RWPE1 (cell line): ENCODE results near the gene IQGAP1.

Source experiments
- CTCF ChIA-PET: fragments of 350-600 bp; sonication (Branson Sonifier 250); formaldehyde crosslinking; extraction: SDS; loops from one replicate; lab custom pipeline; 2021; lab: Yijun Ruan, JAX
- POLR2A ChIA-PET: fragments of 400-600 bp; formaldehyde crosslinking; extraction: SDS; loops from one replicate; lab custom pipeline; 2020; ENCODE audit warnings: antibody characterized with exemption; ENCODE audit not compliant: low non-redundant PET; lab: Yijun Ruan, JAX
- DNase-seq: peaks from one replicate; pipeline ENCODE4 v3.0.0; 2012; ENCODE audit warnings: low spot score
- H3K27ac ChIP-seq: fragments of 450-650 bp; 2 replicates; pipeline ENCODE4 v1.5.1; 2017
- TF ChIP-seq, protein P1 (sequence below): fragments of 450-650 bp; conservative IDR thresholded peaks from 2 replicates; pipeline ENCODE4 v1.5.1; 2017; ENCODE audit warnings: low read depth, mild to moderate bottlenecking

The IQGAP1 gene

DNA sequence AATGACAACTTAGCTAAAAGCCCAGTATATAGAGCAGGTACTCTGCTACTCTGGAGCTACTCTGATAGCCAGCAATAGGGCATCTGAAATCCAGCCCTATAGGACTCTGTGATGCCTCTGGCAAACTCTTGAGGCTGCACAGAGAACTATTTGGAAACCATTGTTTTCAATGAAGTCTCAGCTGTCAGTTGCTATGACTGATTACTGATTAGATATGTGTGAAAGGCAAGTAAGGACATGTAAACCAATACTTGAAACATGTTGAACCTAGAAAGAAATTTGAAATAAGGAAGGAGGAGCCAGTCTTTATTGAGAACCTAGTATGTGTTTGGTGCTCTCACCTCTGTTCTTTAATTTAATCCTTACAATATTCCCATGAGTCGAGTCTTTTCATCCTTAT lies 101.5 kb downstream of the IQGAP1 start:
- ChIA-PET POLR2A (no interaction called here), CTCF (interaction anchor here (1.0 kb wide), 1 partner anchor 170 kb away, joined by 6 read pairs; no protein-coding TSS in a partner anchor)
- TF ChIP-seq, protein P1, sequence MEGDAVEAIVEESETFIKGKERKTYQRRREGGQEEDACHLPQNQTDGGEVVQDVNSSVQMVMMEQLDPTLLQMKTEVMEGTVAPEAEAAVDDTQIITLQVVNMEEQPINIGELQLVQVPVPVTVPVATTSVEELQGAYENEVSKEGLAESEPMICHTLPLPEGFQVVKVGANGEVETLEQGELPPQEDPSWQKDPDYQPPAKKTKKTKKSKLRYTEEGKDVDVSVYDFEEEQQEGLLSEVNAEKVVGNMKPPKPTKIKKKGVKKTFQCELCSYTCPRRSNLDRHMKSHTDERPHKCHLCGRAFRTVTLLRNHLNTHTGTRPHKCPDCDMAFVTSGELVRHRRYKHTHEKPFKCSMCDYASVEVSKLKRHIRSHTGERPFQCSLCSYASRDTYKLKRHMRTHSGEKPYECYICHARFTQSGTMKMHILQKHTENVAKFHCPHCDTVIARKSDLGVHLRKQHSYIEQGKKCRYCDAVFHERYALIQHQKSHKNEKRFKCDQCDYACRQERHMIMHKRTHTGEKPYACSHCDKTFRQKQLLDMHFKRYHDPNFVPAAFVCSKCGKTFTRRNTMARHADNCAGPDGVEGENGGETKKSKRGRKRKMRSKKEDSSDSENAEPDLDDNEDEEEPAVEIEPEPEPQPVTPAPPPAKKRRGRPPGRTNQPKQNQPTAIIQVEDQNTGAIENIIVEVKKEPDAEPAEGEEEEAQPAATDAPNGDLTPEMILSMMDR, result no peak
- DNase-seq, result peak; percentile 48
- no peak overlapping the region for H3K27ac ChIP-seq

- POLR2A ChIA-PET, result no interaction called here
- CTCF ChIA-PET, result interaction anchor here (0.7 to 1.0 kb wide), 2 partner anchors 58 to 170 kb away, joined by 3 to 6 read pairs; no protein-coding TSS in a partner anchor
- TF ChIP-seq, protein P1, result no peak
- DNase-seq, result no peak
- H3K27ac ChIP-seq, result no peak overlapping the region
Measured at GRCh38 chr15:90489944-90490343, 101.9 kb downstream of the IQGAP1 start.

GRCh38 chr15:90493647-90494046 lies 105.6 kb downstream of the IQGAP1 start:
- TF ChIP-seq, protein P1, result no peak
- CTCF ChIA-PET, result no interaction called here
- no peak for DNase-seq
- H3K27ac ChIP-seq, result no peak overlapping the region
- POLR2A ChIA-PET, result no interaction called here

DNA sequence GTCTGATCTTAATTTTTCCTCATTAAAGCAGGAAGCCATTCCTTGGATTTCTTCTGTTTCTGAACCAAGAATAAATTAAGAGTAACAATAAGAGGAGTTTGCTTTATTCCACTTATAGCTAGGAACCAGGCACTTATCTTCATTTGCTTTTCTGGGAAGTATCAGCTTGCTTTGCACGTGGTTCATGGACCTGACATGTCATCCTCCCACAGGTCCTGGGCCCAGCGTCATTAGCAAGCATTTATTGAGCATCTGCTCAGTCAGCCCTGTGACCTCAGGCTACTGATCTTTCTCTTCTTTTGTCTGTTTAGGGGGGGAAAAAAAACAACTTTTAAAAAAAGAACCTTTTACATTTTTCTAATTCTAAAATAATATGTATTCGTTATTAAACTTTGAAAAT lies 107.0 kb downstream of the IQGAP1 start:
- POLR2A ChIA-PET, result no interaction called here
- no peak overlapping the region for H3K27ac ChIP-seq
- DNase-seq, result no peak
- TF ChIP-seq, protein P1, result no peak
- CTCF ChIA-PET, result interaction anchor here (0.7 kb wide), 1 partner anchor 834 kb away, joined by 4 read pairs; no protein-coding TSS in a partner anchor

GRCh38 chr15:90496791-90497190 lies 108.7 kb downstream of the IQGAP1 start:
- H3K27ac ChIP-seq, result no peak overlapping the region
- ChIA-PET CTCF (interaction anchor here (0.6 to 1.0 kb wide), 2 partner anchors 10 to 44 kb away, joined by 3 read pairs; no protein-coding TSS in a partner anchor), POLR2A (no interaction called here)
- TF ChIP-seq, protein P1, result no peak
- no peak for DNase-seq

- DNase-seq, result no peak
- CTCF ChIA-PET, result interaction anchor here (0.6 to 1.0 kb wide), 3 partner anchors 9 to 181 kb away, joined by 3 read pairs; no protein-coding TSS in a partner anchor
- POLR2A ChIA-PET, result no interaction called here
Measured at GRCh38 chr15:90497376-90497775, 109.3 kb downstream of the IQGAP1 start.

More at GRCh38 chr15:90497376-90497775, 109.3 kb downstream of the IQGAP1 start:
- TF ChIP-seq, protein P1, result no peak
- H3K27ac ChIP-seq, result no peak overlapping the region; the same call in 1 of the 2 replicates
